ENCODE data around the gene DUSP9.
"Not testable (repeated sequence)": the region's sequence is repeated elsewhere in the genome, so short reads cannot be mapped to it uniquely, and the experiment has no call there.

The DUSP9 gene

GRCh38 chrX:153681175-153681574 is 34.2 kb downstream of the DUSP9 start:
- TF ChIP-seq CTCF (IDR thresholded peaks at IDR 0.05; ENCODE audit: low read depth, low read length), result no peak
- no peak for DNase-seq (ENCODE audit: low read depth, low spot score)
- in situ Hi-C loops (cut with HindIII; ENCODE audit: low sequenced_read_pairs), result no loop called here
- no peak overlapping the region for H3K4me3 ChIP-seq (ENCODE audit: low read depth, low read length)

GRCh38 chrX:153683486-153683885 is 36.5 kb downstream of the DUSP9 start:
- H3K4me3 ChIP-seq (ENCODE audit: low read depth, low read length); in situ Hi-C loops (cut with HindIII; ENCODE audit: low sequenced_read_pairs); DNase-seq (ENCODE audit: low read depth, low spot score): not testable (repeated sequence)

DNA sequence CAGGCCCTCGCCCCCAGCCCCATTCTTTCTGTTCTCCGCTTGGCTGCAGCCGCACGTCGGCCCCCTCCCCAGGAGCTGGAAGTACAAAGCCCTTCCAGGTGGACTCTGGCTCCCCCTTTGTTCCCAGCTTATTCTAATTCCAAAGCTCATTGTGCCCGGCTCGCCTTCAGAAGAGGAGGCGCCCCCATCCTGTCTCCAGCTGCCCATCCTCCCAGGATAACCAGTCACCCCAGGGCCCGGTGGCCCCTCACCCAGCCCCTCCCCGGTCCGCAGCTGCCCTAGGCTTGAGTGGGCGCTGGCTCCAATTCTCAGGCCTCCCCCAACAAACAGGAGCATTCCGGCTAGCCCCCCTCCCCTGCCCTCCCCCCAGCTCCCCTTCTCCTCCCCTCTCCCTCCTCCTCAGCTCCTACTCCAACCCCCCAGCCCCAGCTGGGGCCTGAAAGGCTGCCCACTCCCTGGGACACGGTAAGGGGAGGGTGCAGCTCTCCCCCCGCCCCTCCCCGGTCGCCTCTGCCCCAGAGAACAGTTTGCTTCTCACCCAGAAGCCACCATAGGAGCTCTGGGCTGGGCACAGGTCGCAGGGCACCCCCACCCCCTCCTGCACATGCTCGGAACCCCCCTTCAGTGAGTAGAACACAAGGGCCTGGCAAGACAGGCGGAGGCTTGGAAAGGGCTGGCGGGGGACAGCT is 37.6 kb downstream of the DUSP9 start:
- no peak overlapping the region for H3K4me3 ChIP-seq (ENCODE audit: low read depth, low read length)
- no peak for DNase-seq (ENCODE audit: low read depth, low spot score)
- in situ Hi-C loops (cut with HindIII; ENCODE audit: low sequenced_read_pairs), result no loop called here

DNA sequence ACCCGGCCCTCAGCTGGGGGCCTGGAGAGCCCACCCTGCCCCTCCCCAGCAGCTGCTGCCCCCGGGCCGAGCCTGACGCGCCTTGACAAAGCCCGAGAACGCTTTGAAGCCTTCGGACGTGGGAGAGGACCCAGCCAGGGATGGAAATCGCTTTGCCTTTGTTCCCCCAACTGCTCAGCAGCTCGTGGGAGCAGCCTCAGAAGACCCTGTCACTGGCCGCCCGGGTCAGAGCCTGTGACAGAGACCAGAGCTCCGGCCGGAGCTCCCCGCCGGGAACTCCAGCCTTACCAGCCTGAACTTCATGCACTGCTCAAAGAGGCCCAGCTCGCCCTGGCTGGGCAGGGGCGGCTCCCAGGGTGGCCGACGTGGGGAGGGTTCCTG is 38.1 kb downstream of the DUSP9 start:
- H3K4me3 ChIP-seq (ENCODE audit: low read depth, low read length), result no peak overlapping the region
- no peak for DNase-seq (ENCODE audit: low read depth, low spot score)
- in situ Hi-C loops (cut with HindIII; ENCODE audit: low sequenced_read_pairs), result no loop called here
- no peak for TF ChIP-seq CTCF (IDR thresholded peaks at IDR 0.05; ENCODE audit: low read depth, low read length)

More for the DNA sequence above, 37.6 kb downstream of the DUSP9 start:
- no peak for TF ChIP-seq CTCF (IDR thresholded peaks at IDR 0.05; ENCODE audit: low read depth, low read length)

DNA sequence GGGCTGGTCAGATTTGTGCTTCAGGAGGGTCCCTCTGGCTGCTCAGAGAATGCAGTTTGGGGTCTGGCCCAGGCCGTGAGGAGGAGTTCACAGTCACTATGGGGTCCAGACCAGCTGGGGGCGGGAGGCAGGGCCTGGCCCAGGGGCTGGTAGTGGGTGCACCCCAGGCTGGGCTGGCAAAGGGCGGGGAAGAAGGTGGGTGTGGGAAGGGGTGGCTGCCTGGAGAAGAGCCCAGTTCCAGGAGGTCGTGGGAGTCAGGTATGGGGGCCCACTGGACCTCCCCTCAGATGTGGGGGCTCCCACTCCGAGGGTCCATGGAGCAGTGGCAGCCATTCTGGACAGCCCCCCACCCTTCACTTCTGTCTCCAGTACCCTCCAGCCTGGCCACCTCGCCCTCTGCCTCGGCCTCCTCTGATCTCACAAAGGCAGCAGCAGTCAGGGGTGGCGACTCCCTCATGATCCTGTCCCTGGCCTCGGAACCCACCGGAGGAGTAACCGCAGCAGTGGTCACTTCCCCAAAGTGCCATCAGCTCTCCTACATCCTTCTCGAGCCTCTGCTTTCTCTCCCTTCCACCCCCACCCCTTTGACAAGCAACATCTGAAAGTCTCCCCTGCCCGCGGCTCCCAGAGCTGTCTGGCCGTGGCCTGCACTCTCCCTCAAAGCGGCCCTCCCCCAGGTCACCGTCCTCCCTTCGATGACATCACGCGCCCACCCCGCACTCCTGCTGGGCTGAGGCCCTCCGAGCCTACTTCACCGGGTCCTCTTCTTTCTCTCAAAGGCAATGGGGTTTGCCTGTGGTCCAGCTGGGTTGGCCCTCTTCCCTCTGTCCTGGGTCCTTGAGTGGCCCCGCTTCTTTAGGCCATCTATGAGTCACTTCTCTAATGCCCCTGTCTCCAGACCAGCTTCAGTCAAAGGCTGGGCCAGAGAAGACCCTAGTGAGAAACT is 39.0 kb downstream of the DUSP9 start:
- no peak for TF ChIP-seq CTCF (IDR thresholded peaks at IDR 0.05; ENCODE audit: low read depth, low read length)
- in situ Hi-C loops (cut with HindIII; ENCODE audit: low sequenced_read_pairs), result no loop called here
- no peak overlapping the region for H3K4me3 ChIP-seq (ENCODE audit: low read depth, low read length)
- DNase-seq (ENCODE audit: low read depth, low spot score), result no peak

GRCh38 chrX:153686711-153687110 is 39.7 kb downstream of the DUSP9 start:
- TF ChIP-seq CTCF (IDR thresholded peaks at IDR 0.05; ENCODE audit: low read depth, low read length), result no peak
- DNase-seq (ENCODE audit: low read depth, low spot score), result no peak
- no peak overlapping the region for H3K4me3 ChIP-seq (ENCODE audit: low read depth, low read length)
- in situ Hi-C loops (cut with HindIII; ENCODE audit: low sequenced_read_pairs), result no loop called here

Data from astrocyte of the spinal cord (primary cell).